Activated T-helper 2 cell treated with anti-CD3 and anti-CD28 coated beads, Interferon-gamma antibody, Interleukin-2, Interleukin-4, amounts not matched to agents 10 μg/mL and 5 μg/mL and 100 μg/mL, durations not matched to agents 14 hours and 24 hours and 36 hours (primary cell): ENCODE data around the gene CACNA1G. TPM values are rescaled to one million over a fixed set of nuclear protein-coding genes. Genes with fewer than 3 reads are reported as not detected.

Source experiments
- DNase-seq: peaks from one replicate; pipeline ENCODE4 v3.0.0; 2021; ENCODE audit warnings: low spot score
- H3K27ac Mint-ChIP-seq: one replicate; pipeline ENCODE4 v1.8.0; 2021; ENCODE audit warnings: mixed read lengths
- H3K27me3 Mint-ChIP-seq: one replicate; pipeline ENCODE4 v1.8.0; 2021; ENCODE audit warnings: low read depth, mixed read lengths
- H3K36me3 Mint-ChIP-seq: one replicate; pipeline ENCODE4 v1.8.0; 2021; ENCODE audit warnings: low read depth, mixed read lengths
- H3K4me1 Mint-ChIP-seq: one replicate; pipeline ENCODE4 v1.8.0; 2021; ENCODE audit warnings: low read depth, mixed read lengths
- H3K4me3 Mint-ChIP-seq: one replicate; pipeline ENCODE4 v1.8.0; 2021; ENCODE audit warnings: low read depth, mild to moderate bottlenecking, moderate library complexity, mixed read lengths
- H3K9me3 Mint-ChIP-seq: one replicate; pipeline ENCODE4 v1.8.0; 2021; ENCODE audit warnings: mixed read lengths
- intact Hi-C: fragments of 100-400 bp; cut with micrococcal nuclease; formaldehyde crosslinking; loops from one replicate; pipeline ENCODE4 v1.15.1; 2023
- total RNA-seq: library from RNA; stranded (reverse); gene quantifications from 2 replicates; pipeline ENCODE4 v1.2.3, GENCODE V29; 2022

Gene CACNA1G
- total RNA-seq, 1 donor from 2014 or later = not detected

GRCh38 chr17:50608700-50609379 lies 48.3 kb downstream of the CACNA1G start:
- intact Hi-C loops = no loop called here

GRCh38 chr17:50609380-50610074 lies 49.0 kb downstream of the CACNA1G start:
- intact Hi-C loops = no loop called here
- H3K4me1 Mint-ChIP-seq = peaks cover 3% of the 10 kb centered on the region
- H3K27me3 Mint-ChIP-seq = peaks cover 13% of the 10 kb centered on the region
- H3K27ac Mint-ChIP-seq = no peak overlapping the region
- no peak overlapping the region for H3K4me3 Mint-ChIP-seq
- DNase-seq = no peak
- H3K36me3 Mint-ChIP-seq = no peaks in the 10 kb centered on the region
- H3K9me3 Mint-ChIP-seq = no peaks in the 10 kb centered on the region

More at GRCh38 chr17:50608700-50609379, 48.3 kb downstream of the CACNA1G start:
- peaks cover 10% of the 10 kb centered on the region for H3K27me3 Mint-ChIP-seq
- H3K4me1 Mint-ChIP-seq = no peaks in the 10 kb centered on the region
- H3K4me3 Mint-ChIP-seq = no peak overlapping the region
- H3K9me3 Mint-ChIP-seq = no peaks in the 10 kb centered on the region
- no peak for DNase-seq
- H3K27ac Mint-ChIP-seq = no peak overlapping the region
- H3K36me3 Mint-ChIP-seq = no peaks in the 10 kb centered on the region

- H3K27me3 Mint-ChIP-seq = peaks cover 6% of the 10 kb centered on the region
- H3K36me3 Mint-ChIP-seq = no peaks in the 10 kb centered on the region
- no peak overlapping the region for H3K27ac Mint-ChIP-seq
- intact Hi-C loops = no loop called here
- H3K4me1 Mint-ChIP-seq = peaks cover 3% of the 10 kb centered on the region
- DNase-seq = no peak
- no peak overlapping the region for H3K4me3 Mint-ChIP-seq
- H3K9me3 Mint-ChIP-seq = no peaks in the 10 kb centered on the region
Observed at GRCh38 chr17:50611634-50612033, 51.1 kb downstream of the CACNA1G start.

GRCh38 chr17:50612281-50612680 lies 51.8 kb downstream of the CACNA1G start:
- H3K4me1 Mint-ChIP-seq = peaks cover 3% of the 10 kb centered on the region
- intact Hi-C loops = no loop called here
- H3K9me3 Mint-ChIP-seq = no peaks in the 10 kb centered on the region
- H3K27ac Mint-ChIP-seq = no peak overlapping the region
- no peaks in the 10 kb centered on the region for H3K36me3 Mint-ChIP-seq
- DNase-seq = no peak
- H3K27me3 Mint-ChIP-seq = peaks cover 6% of the 10 kb centered on the region
- no peak overlapping the region for H3K4me3 Mint-ChIP-seq

- intact Hi-C loops = no loop called here
- H3K4me3 Mint-ChIP-seq = no peak overlapping the region
- H3K9me3 Mint-ChIP-seq = no peaks in the 10 kb centered on the region
- peaks cover 3% of the 10 kb centered on the region for H3K4me1 Mint-ChIP-seq
- peaks cover 6% of the 10 kb centered on the region for H3K27me3 Mint-ChIP-seq
- H3K27ac Mint-ChIP-seq = no peak overlapping the region
- no peak for DNase-seq
- H3K36me3 Mint-ChIP-seq = no peaks in the 10 kb centered on the region
Observed at GRCh38 chr17:50613007-50613992, 52.8 kb downstream of the CACNA1G start.

- no peaks in the 10 kb centered on the region for H3K9me3 Mint-ChIP-seq
- H3K36me3 Mint-ChIP-seq = no peaks in the 10 kb centered on the region
- H3K27ac Mint-ChIP-seq = no peak overlapping the region
- H3K4me1 Mint-ChIP-seq = peaks cover 6% of the 10 kb centered on the region
- DNase-seq = no peak
- H3K27me3 Mint-ChIP-seq = peaks cover 6% of the 10 kb centered on the region
- no peak overlapping the region for H3K4me3 Mint-ChIP-seq
- intact Hi-C loops = no loop called here
Observed at GRCh38 chr17:50614471-50615051, 54.0 kb downstream of the CACNA1G start.

- Mint-ChIP-seq H3K9me3 (no peaks in the 10 kb centered on the region), H3K36me3 (no peaks in the 10 kb centered on the region), H3K4me1 (peaks cover 6% of the 10 kb centered on the region), H3K27ac (no peak overlapping the region), H3K27me3 (peaks cover 6% of the 10 kb centered on the region), H3K4me3 (no peak overlapping the region)
- intact Hi-C loops = no loop called here
- no peak for DNase-seq
Observed at GRCh38 chr17:50615828-50616227, 55.3 kb downstream of the CACNA1G start.

GRCh38 chr17:50618300-50618699 lies 57.8 kb downstream of the CACNA1G start:
- no peak overlapping the region for H3K27ac Mint-ChIP-seq
- no peak overlapping the region for H3K4me3 Mint-ChIP-seq
- intact Hi-C loops = no loop called here
- no peaks in the 10 kb centered on the region for H3K36me3 Mint-ChIP-seq
- H3K9me3 Mint-ChIP-seq = no peaks in the 10 kb centered on the region
- peaks cover 6% of the 10 kb centered on the region for H3K4me1 Mint-ChIP-seq
- no peak for DNase-seq
- H3K27me3 Mint-ChIP-seq = peaks cover 13% of the 10 kb centered on the region

GRCh38 chr17:50618941-50619340 lies 58.4 kb downstream of the CACNA1G start:
- Mint-ChIP-seq H3K27me3 (peaks cover 13% of the 10 kb centered on the region), H3K27ac (no peak overlapping the region), H3K4me1 (peaks cover 6% of the 10 kb centered on the region), H3K36me3 (no peaks in the 10 kb centered on the region), H3K9me3 (no peaks in the 10 kb centered on the region), H3K4me3 (no peak overlapping the region)
- DNase-seq = no peak
- intact Hi-C loops = no loop called here

GRCh38 chr17:50619489-50619888 lies 59.0 kb downstream of the CACNA1G start:
- H3K9me3 Mint-ChIP-seq = no peaks in the 10 kb centered on the region
- H3K4me3 Mint-ChIP-seq = no peak overlapping the region
- peaks cover 10% of the 10 kb centered on the region for H3K27me3 Mint-ChIP-seq

GRCh38 chr17:50620237-50620636 lies 59.7 kb downstream of the CACNA1G start:
- Mint-ChIP-seq H3K4me1 (peaks cover 3% of the 10 kb centered on the region), H3K27me3 (peaks cover 8% of the 10 kb centered on the region), H3K9me3 (no peaks in the 10 kb centered on the region), H3K4me3 (no peak overlapping the region), H3K36me3 (no peaks in the 10 kb centered on the region), H3K27ac (no peak overlapping the region)
- intact Hi-C loops = no loop called here
- DNase-seq = no peak

More at GRCh38 chr17:50619489-50619888, 59.0 kb downstream of the CACNA1G start:
- Mint-ChIP-seq H3K4me1 (peaks cover 3% of the 10 kb centered on the region), H3K27ac (no peak overlapping the region), H3K36me3 (no peaks in the 10 kb centered on the region)
- no peak for DNase-seq
- intact Hi-C loops = no loop called here

- no peak overlapping the region for H3K4me3 Mint-ChIP-seq
- H3K36me3 Mint-ChIP-seq = no peaks in the 10 kb centered on the region
- H3K4me1 Mint-ChIP-seq = peaks cover 3% of the 10 kb centered on the region
- H3K27me3 Mint-ChIP-seq = peaks cover 10% of the 10 kb centered on the region
- intact Hi-C loops = no loop called here
- DNase-seq = no peak
- no peak overlapping the region for H3K27ac Mint-ChIP-seq
- no peaks in the 10 kb centered on the region for H3K9me3 Mint-ChIP-seq
Observed at GRCh38 chr17:50620858-50621257, 60.3 kb downstream of the CACNA1G start.
